Hematopoietic multipotent progenitor cell (in vitro differentiated cells): ENCODE measurements around the gene MTMR11. TPM values are rescaled to one million over a fixed set of nuclear protein-coding genes. Genes with fewer than 3 reads are reported as not detected.
"Not testable (repeated sequence)": the region's sequence is repeated elsewhere in the genome, so short reads cannot be mapped to it uniquely, and the experiment has no call there.

Experiments
- DNase-seq, 3 donors: peaks; one replicate each; pipeline ENCODE4 v3.0.0-alpha.2; 2011 to 2015; ENCODE audit warnings: low read depth in 2 of 3, low spot score in 2 of 3
- total RNA-seq: library from RNA; depleted of rRNA; stranded (reverse); fragments of >200 nt; gene quantifications from one replicate; pipeline ENCODE4 v1.2.3, GENCODE V29; 2012

MTMR11 gene
- total RNA-seq, 1 donor = 0.27 TPM

- DNase-seq = no peak
Measured at GRCh38 chr1:149903836-149904491, 32.7 kb downstream of the MTMR11 start.

DNA sequence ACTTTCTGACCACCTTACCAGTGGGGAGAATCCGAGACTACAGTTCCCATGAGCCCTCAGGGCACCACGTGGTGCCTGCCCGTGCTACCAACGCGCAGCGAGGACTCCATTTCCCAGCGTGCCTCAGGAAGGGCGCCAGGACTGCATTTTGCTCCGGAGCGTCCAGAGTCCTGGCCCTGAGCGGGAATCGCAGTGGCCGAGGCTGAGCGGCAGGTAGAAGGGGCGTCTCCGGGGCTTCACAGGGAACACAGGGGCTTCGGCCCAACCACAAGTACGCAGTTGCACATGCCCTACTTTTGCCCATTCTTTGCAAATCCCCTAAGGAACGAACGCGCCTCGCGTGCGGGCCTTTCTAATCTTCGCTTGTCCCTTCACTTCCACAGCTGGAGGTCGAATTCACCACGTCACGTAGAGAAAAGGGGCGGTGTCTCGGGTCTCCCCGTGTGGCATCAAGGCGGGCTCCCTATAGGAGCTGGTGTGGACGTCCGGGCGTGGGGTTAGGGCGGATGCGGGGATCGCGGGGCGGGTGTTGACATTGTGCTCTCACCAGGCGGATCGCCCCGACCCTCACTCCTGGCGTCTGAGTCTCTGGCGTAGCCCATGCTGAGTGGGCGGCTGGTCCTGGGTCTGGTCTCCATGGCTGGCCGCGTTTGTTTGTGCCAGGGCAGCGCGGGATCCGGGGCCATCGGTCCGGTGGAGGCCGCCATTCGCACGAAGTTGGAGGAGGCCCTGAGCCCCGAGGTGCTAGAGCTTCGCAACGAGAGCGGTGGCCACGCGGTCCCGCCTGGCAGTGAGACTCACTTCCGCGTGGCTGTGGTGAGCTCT is 37.0 kb downstream of the MTMR11 start, which contains the start of gene BOLA1:
Gene BOLA1, plus strand, starts transcription at position 109 of the 825 bp plus-strand sequence. Its CDS starts 492 bp downstream, at position 601.
- peak; percentile 60 to 88 (median 86) for DNase-seq

GRCh38 chr1:149896575-149896974 is 40.1 kb downstream of the MTMR11 start:
- DNase-seq = no peak

DNA sequence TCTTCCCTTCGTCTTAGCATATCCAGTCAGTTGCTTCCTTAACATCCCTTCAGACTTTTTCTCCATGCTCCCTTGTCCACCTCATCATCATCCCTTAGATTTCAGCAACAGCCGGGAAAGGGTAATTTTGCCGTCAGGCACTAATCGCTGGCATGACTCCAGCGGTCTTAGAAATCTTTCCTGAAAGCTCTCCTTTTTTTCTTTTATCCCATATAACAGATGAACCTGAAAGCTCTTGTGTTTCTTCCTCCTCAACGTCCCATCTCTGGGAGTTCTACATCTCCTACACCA is 47.7 kb downstream of the MTMR11 start:
- no peak for DNase-seq

DNA sequence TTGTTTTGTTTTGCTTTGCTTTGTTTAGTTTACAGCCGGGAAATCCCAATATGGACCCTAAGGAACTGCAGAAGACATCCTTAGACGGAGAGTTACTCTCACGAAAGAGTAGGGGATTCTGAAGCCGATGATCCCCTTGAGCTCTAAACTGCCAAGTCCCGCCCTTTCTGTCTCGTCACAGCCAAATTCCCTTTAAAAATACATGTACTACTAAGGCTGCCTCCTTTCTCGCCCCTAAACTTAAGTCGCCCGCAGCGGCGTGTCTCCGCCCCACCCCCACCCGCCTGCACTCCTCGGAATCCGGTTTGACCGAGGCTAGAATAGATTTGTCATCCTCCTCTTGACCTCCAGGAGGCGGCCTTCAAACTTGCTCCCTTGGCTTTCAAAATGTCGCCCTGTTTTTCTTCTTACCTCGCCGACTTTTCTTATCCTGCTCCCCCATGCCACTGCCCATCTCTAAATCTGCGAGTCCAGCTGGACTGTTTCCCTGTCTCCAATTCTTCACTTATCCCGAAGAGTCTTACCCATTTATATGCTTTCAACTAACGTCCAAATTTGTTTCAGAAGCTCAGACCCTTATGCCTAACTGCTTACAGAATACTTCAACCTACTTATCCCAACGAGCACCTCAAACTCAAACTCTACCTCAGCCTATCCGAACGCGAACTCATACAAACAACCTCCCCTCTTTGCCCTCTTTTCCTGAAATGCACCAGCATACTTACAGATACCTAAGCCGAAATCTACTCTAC is 48.3 kb downstream of the MTMR11 start:
- DNase-seq = peak in 2 of 3 donors; percentile 86 to 94

- peak; percentile 73 to 98 (median 96) for DNase-seq
Measured at GRCh38 chr1:149887456-149888246, 49.0 kb downstream of the MTMR11 start.

DNA sequence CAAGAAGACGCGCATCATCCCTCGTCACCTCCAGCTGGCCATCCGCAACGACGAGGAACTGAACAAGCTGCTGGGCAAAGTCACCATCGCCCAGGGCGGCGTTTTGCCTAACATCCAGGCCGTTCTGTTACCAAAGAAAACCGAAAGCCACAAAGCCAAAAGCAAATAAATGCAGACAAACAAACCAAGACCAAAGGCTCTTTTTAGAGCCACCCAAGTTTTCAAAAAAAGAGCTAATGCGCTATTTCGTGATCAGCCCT is 49.6 kb downstream of the MTMR11 start:
- not testable (repeated sequence) for DNase-seq

- DNase-seq = peak; percentile 93 to 99 (median 97)
Measured at GRCh38 chr1:149886396-149887195, 50.1 kb downstream of the MTMR11 start.

DNA sequence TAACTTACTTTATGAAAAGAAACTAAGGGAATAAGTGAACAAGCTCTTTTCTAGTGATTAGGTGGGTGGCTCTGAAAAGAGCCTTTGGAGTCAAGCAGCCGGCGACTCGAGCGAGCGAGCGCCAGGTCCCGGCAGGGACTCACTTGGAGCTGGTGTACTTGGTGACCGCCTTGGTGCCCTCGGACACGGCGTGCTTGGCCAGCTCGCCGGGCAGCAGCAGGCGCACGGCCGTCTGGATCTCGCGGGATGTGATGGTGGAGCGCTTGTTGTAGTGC is 50.6 kb downstream of the MTMR11 start:
- DNase-seq = not testable (repeated sequence)

DNA sequence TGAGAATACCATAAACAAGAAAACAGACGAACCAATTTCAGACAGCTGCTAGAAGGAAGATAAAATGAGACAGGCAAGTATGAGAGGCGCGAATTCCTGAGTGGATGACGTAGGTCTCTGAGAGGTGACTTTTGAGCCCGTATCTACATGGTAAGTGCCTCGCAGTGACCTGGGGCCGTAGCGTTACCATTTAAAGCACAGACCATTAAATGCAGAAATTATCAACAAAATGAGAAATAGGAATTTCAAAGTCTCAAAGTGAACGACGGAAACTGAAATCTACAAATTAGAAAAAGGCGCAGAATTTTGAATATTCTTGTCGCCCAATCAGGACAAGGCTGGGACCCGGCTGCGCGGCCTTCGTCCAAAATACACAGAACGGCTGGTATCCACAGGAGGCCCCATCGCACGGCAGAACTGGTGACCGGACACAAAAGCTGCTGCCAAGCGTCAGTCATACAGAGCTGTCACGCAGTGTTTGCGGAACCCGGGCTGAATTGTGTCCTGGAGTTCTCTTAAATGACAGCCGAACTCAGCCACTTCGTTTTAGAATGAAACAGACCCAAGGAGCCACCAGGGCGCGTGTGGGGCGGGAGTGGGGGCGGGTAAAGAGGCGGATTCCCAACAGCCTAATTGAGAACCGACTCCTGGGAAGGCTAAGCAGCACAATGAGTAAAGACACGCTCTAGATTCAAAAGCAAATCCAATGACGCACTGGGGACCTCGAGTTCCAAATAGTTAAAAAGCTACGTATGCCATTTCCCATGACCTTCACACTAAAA is 51.1 kb downstream of the MTMR11 start:
- DNase-seq = peak; percentile 46 to 88 (median 69)

- peak in 2 of 3 donors; percentile 66 to 88 for DNase-seq
Measured at GRCh38 chr1:149884433-149885338, 52.0 kb downstream of the MTMR11 start.

DNA sequence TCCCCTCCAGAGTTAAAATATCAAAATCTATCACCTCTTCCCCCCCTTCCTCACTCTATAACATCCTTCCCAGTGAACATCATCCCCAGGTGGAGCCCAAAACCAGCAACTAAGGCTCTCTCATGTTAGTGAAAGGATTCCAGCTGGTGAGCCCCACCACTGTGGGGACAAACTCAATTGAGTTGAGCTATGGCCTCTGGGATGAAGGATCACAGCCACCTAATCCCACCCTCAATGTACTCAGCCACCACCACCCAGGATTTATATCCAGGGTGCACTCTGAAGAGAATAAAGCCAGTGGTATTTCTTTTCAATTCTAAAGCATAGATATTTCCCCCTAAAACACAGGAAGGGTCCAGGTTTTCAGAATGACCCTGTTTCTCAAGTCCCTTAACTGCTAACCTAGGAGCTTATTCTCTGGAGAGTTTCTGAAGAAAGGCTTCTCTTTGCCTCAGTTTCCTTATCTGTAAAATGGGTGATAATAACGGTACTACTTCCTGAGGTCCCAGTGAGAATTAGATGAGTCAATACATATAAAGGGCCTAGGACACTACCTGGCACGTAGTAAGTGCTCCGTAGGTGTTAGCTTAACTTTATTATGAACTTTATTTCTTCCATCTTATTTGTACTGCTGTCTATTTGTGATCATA is 53.0 kb downstream of the MTMR11 start:
- DNase-seq = peak in 1 of 3 donors; percentile 44

- DNase-seq = no peak
Measured at GRCh38 chr1:149881876-149882275, 54.8 kb downstream of the MTMR11 start.

GRCh38 chr1:149879556-149879955 is 57.1 kb downstream of the MTMR11 start:
- DNase-seq = no peak
